Right ventricle myocardium inferior (tissue), 1 donor: ENCODE results near the gene FMO2. TPM values are rescaled to one million over a fixed set of nuclear protein-coding genes. Genes with fewer than 3 reads are reported as not detected.

Experiments used
- ATAC-seq: fragments of 200-7000 bp; cut with Tn5 transposase; one replicate; pipeline ENCODE4 v1.9.1; 2020; ENCODE audit warnings: mild to moderate bottlenecking, moderate library complexity
- DNase-seq: peaks from one replicate; pipeline ENCODE4 v3.0.0; 2021; ENCODE audit errors: missing footprints
- intact Hi-C: fragments of 100-400 bp; cut with DNase I; formaldehyde crosslinking; loops from one replicate; pipeline ENCODE4 v1.11.0; 2022
- long read RNA-seq: library from polyadenylated mRNA; unstranded; transcript quantifications from one replicate; pipeline ENCODE4 v2.0.0, GENCODE V29; 2021
- total RNA-seq: library from RNA; stranded (reverse); fragmentation: NEBNext Ultra II Directional; extraction: Animal tissue kit (Norgen Biotek cat#: 25700); gene quantifications from one replicate; pipeline ENCODE4 v1.2.1, GENCODE V29; 2021
- donor health status: DM: no; HTN: yes; CAD: no; lungs with severe emphysema.

Gene FMO2
- 59.4 TPM for total RNA-seq
- long read RNA-seq, partial matches to known transcripts: 5 of 35 reads
- long read RNA-seq, other reads (novel, unspliced or antisense): 26 of 35 reads

GRCh38 chr1:171185091-171185490, at the start of gene FMO2:
Gene FMO2 (plus strand): TSS chr1:171185300. CDS start chr1:171185714, 414 bp downstream.
- ATAC-seq: peak; percentile 74
- intact Hi-C loops: loop anchor here (5.0 kb wide), 2 partner anchors 42 to 78 kb away; no protein-coding TSS in a partner anchor
- DNase-seq: no peak

GRCh38 chr1:171137580-171137979, 47.5 kb upstream of the FMO2 start:
- no peak for ATAC-seq
- intact Hi-C loops: no loop called here
- no peak for DNase-seq

- peak; percentile 33 for ATAC-seq
- intact Hi-C loops: no loop called here
- no peak for DNase-seq
These were observed 46.1 kb upstream of the FMO2 start for GRCh38 chr1:171138980-171139379.

- DNase-seq (no peak), ATAC-seq (no peak)
- intact Hi-C loops: loop anchor here (5.0 kb wide), 1 partner anchor 72 kb away; no protein-coding TSS in a partner anchor
These were observed 45.2 kb upstream of the FMO2 start for GRCh38 chr1:171139890-171140289.

- DNase-seq (peak; percentile 76), ATAC-seq (peak; percentile 33)
- intact Hi-C loops: loop anchor here (5.0 kb wide), 1 partner anchor 72 kb away; no protein-coding TSS in a partner anchor
These were observed 44.7 kb upstream of the FMO2 start for GRCh38 chr1:171140401-171140800.

GRCh38 chr1:171140956-171141687, 44.0 kb upstream of the FMO2 start:
- DNase-seq: no peak
- intact Hi-C loops: loop anchor here (5.0 kb wide), 1 partner anchor 71 kb away; no protein-coding TSS in a partner anchor

GRCh38 chr1:171141688-171142415, 43.2 kb upstream of the FMO2 start:
- intact Hi-C loops: loop anchor here (1.0 to 5.0 kb wide), 3 partner anchors 35 to 81 kb away; no protein-coding TSS in a partner anchor
- ATAC-seq: peak; percentile 78
- DNase-seq: peak; percentile 64

More at GRCh38 chr1:171140956-171141687, 44.0 kb upstream of the FMO2 start:
- no peak for ATAC-seq

- intact Hi-C loops: loop anchor here (1.0 to 5.0 kb wide), 4 partner anchors 36 to 81 kb away; no protein-coding TSS in a partner anchor
- no peak for DNase-seq
- ATAC-seq: peak; percentile 51
These were observed 42.4 kb upstream of the FMO2 start for GRCh38 chr1:171142416-171143385.

- intact Hi-C loops: no loop called here
- DNase-seq (no peak), ATAC-seq (no peak)
These were observed 34.9 kb upstream of the FMO2 start for GRCh38 chr1:171150156-171150555.

- ATAC-seq (no peak), DNase-seq (no peak)
- intact Hi-C loops: no loop called here
These were observed 32.6 kb upstream of the FMO2 start for GRCh38 chr1:171152549-171152948.

- ATAC-seq (no peak), DNase-seq (no peak)
- intact Hi-C loops: no loop called here
These were observed 29.6 kb upstream of the FMO2 start for GRCh38 chr1:171155484-171155883.

GRCh38 chr1:171158096-171158495, 27.0 kb upstream of the FMO2 start:
- ATAC-seq (peak; percentile 60), DNase-seq (no peak)
- intact Hi-C loops: no loop called here

GRCh38 chr1:171158551-171158950, 26.5 kb upstream of the FMO2 start:
- ATAC-seq (no peak), DNase-seq (no peak)
- intact Hi-C loops: no loop called here

- intact Hi-C loops: no loop called here
- ATAC-seq (no peak), DNase-seq (no peak)
These were observed 26.0 kb upstream of the FMO2 start for GRCh38 chr1:171159148-171159547.

GRCh38 chr1:171160211-171160610, 24.9 kb upstream of the FMO2 start:
- intact Hi-C loops: no loop called here
- ATAC-seq: no peak
- DNase-seq: no peak

GRCh38 chr1:171160639-171161354, 24.3 kb upstream of the FMO2 start:
- intact Hi-C loops: no loop called here
- DNase-seq (no peak), ATAC-seq (peak; percentile 80)

- intact Hi-C loops: no loop called here
- no peak for ATAC-seq
These were observed 23.7 kb upstream of the FMO2 start for GRCh38 chr1:171161431-171161830.

GRCh38 chr1:171166361-171166760, 18.7 kb upstream of the FMO2 start:
- no peak for DNase-seq
- ATAC-seq: no peak
- intact Hi-C loops: no loop called here

More at GRCh38 chr1:171161431-171161830, 23.7 kb upstream of the FMO2 start:
- DNase-seq: no peak
